ENCODE data around the gene SLC8A3.

GRCh38 chr14:70057519-70058136, 131.1 kb downstream of the SLC8A3 start:
- no peak for TF ChIP-seq CTCF (IDR thresholded peaks at IDR 0.05; ENCODE audit: insufficient read depth, low read length)
- no peak for TF ChIP-seq POLR2AphosphoS5 (IDR thresholded peaks at IDR 0.05; ENCODE audit: low read depth)

Data from HL-60 (cell line).